Activated gamma-delta T cell (primary cell): ENCODE results near the gene LGALS7.
"Not testable (repeated sequence)": the region's sequence is repeated elsewhere in the genome, so short reads cannot be mapped to it uniquely, and the experiment has no call there.

Experiments
- DNase-seq: peaks from one replicate; lab custom pipeline; 2025; lab: John Stamatoyannopoulos, UW

LGALS7 gene

GRCh38 chr19:38774181-38774950 lies 1.0 kb upstream of the LGALS7 start:
- DNase-seq, result no peak

GRCh38 chr19:38771569-38771968 lies 1.7 kb downstream of the LGALS7 start:
- DNase-seq, result not testable (repeated sequence)

GRCh38 chr19:38770949-38771275 lies 2.4 kb downstream of the LGALS7 start:
- not testable (repeated sequence) for DNase-seq

GRCh38 chr19:38770228-38770948 lies 2.9 kb downstream of the LGALS7 start:
- not testable (repeated sequence) for DNase-seq

GRCh38 chr19:38769635-38770211 lies 3.6 kb downstream of the LGALS7 start:
- DNase-seq, result peak; percentile 78

GRCh38 chr19:38766276-38767047 lies 6.9 kb downstream of the LGALS7 start:
- no peak for DNase-seq

- DNase-seq, result no peak
Observed at GRCh38 chr19:38765214-38765613, 8.1 kb downstream of the LGALS7 start.

- DNase-seq, result no peak
Observed at GRCh38 chr19:38763795-38764220, 9.5 kb downstream of the LGALS7 start.

- not testable (repeated sequence) for DNase-seq
Observed at GRCh38 chr19:38761884-38762389, 11.4 kb downstream of the LGALS7 start.

GRCh38 chr19:38760805-38761517 lies 12.4 kb downstream of the LGALS7 start:
- not testable (repeated sequence) for DNase-seq

GRCh38 chr19:38759590-38760003 lies 13.7 kb downstream of the LGALS7 start:
- DNase-seq, result no peak

GRCh38 chr19:38754196-38754595 lies 19.1 kb downstream of the LGALS7 start:
- not testable (repeated sequence) for DNase-seq

GRCh38 chr19:38753783-38754182 lies 19.5 kb downstream of the LGALS7 start:
- DNase-seq, result not testable (repeated sequence)

GRCh38 chr19:38745316-38745715 lies 28.0 kb downstream of the LGALS7 start:
- DNase-seq, result no peak

GRCh38 chr19:38744874-38745273 lies 28.4 kb downstream of the LGALS7 start:
- DNase-seq, result no peak

- no peak for DNase-seq
Observed at GRCh38 chr19:38744298-38744681, 29.0 kb downstream of the LGALS7 start, which contains the start of gene CAPN12. TSS of gene CAPN12 (minus strand) at chr19:38744474. CDS start at chr19:38744165, 309 bp downstream.

GRCh38 chr19:38743394-38744297 lies 29.7 kb downstream of the LGALS7 start:
- no peak for DNase-seq

- DNase-seq, result no peak
Observed at GRCh38 chr19:38742906-38743305, 30.4 kb downstream of the LGALS7 start.

- DNase-seq, result no peak
Observed at GRCh38 chr19:38742296-38742695, 31.0 kb downstream of the LGALS7 start.

GRCh38 chr19:38741670-38742069 lies 31.6 kb downstream of the LGALS7 start:
- DNase-seq, result no peak
